T-cell (primary cell): ENCODE measurements around the gene SEMA4G. TPM values are rescaled to one million over a fixed set of nuclear protein-coding genes. Genes with fewer than 3 reads are reported as not detected.

Experiments used
- total RNA-seq, 35 experiments: library from RNA in 6 of 35; stranded (reverse) in 6 of 35; fragments of 120-200 nt in 1 of 35; gene quantifications; one replicate each; pipeline versions ENCODE4 v1.2.1 to v1.2.4 and lab custom pipeline; 2013 to 2026

The SEMA4G gene
- total RNA-seq, 5 donors from 2014 or later (not counting 1 experiment from before 2014, with no cell fraction given): 1.1 to 2.8 (median 1.4) TPM

Other genes starting within 250 kb of the SEMA4G start
- gene PAX2, start 223.9 kb upstream of the SEMA4G start, total RNA-seq: not detected
- gene SLF2, start 56.5 kb upstream of the SEMA4G start, total RNA-seq: 10 to 100 TPM; 20.0 to 43.0 (median 31.3) TPM
- 10 to 100 TPM; 36.2 to 67.6 (median 60.4) TPM for gene MRPL43, start 18.0 kb downstream of the SEMA4G start, total RNA-seq
- 10 to 100 TPM in 3 of 5 donors, 1 to 10 TPM in 2; 5.3 to 20.2 (median 16.9) TPM for gene TWNK, start 18.0 kb downstream of the SEMA4G start, total RNA-seq
- gene LZTS2, start 30.3 kb downstream of the SEMA4G start, total RNA-seq: 10 to 100 TPM; 16.4 to 39.5 (median 35.4) TPM
- 1 to 10 TPM; 1.7 to 2.7 (median 2.3) TPM for gene PDZD7, start 61.6 kb downstream of the SEMA4G start, total RNA-seq
- 100 to 1,000 TPM in 2 of 5 donors, 10 to 100 TPM in 3; 45.2 to 113 (median 91.0) TPM for gene SFXN3, start 61.7 kb downstream of the SEMA4G start, total RNA-seq
- under 1 TPM in 2 of 5 donors, not detected in 3; 0.19 to 0.29 TPM for gene KAZALD1, start 92.5 kb downstream of the SEMA4G start, total RNA-seq
- not detected for gene TLX1, start 161.8 kb downstream of the SEMA4G start, total RNA-seq